NCI-H345 treated with DMSO at 0.1 percent for 48 hours (cell line): ENCODE measurements around the gene IMMP2L.
"Not testable (repeated sequence)": the region's sequence is repeated elsewhere in the genome, so short reads cannot be mapped to it uniquely, and the experiment has no call there.

ENCODE experiments used
- DNase-seq: peaks from one replicate; lab custom pipeline; 2025; ENCODE audit not compliant: unreplicated experiment; lab: John Stamatoyannopoulos, UW

IMMP2L gene

DNA sequence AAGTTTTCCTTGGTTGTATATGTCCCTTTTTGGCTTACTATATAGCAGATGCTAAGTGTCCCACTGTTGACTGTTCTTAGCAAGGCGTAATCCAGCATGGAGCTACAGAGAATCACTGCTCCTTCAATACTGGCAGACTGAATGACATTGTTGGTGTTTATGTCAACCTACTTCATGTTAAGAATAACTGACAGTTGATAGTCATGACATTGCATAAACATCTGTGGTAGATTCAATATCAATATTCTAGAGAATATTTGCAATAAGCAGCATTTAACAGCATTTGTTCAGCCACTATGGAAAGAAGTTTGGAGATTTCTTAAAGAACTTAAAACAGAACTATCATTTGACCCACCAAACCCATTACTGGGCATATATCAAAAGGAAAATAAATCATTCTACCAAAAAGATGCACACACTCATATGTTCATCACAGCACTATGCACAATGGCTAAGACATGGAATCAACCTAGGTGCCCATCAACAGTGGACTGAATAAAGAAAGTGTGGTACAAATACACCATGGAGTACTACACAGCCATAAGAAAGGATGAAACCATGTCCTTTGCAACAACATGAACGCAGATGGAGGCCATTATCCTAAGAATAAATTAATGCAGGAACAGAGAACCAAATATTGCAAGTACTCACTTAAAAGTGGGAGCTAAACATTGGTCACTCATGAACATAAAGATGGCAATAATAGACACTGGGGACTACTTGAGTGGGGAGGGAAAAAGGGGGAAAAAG, 88.7 kb downstream of the IMMP2L start:
- DNase-seq, result no peak

GRCh38 chr7:111470998-111471397, 91.3 kb downstream of the IMMP2L start:
- DNase-seq, result no peak

- DNase-seq, result not testable (repeated sequence)
Observed at GRCh38 chr7:111469894-111470293, 92.4 kb downstream of the IMMP2L start.

DNA sequence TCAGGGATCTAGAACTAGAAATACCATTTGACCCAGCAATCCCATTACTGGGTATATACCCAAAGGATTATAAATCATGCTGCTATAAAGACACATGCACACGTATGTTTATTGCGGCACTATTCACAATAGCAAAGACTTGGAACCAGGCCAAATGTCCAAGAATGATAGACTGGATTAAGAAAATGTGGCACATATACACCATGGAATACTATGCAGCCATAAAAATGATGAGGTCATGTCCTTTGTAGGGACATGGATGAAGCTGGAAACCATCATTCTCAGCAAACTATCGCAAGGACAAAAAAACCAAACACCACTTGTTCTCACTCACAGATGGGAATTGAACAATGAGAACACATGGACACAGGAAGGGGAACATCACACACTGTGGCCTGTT, 96.5 kb downstream of the IMMP2L start:
- DNase-seq, result not testable (repeated sequence)

DNA sequence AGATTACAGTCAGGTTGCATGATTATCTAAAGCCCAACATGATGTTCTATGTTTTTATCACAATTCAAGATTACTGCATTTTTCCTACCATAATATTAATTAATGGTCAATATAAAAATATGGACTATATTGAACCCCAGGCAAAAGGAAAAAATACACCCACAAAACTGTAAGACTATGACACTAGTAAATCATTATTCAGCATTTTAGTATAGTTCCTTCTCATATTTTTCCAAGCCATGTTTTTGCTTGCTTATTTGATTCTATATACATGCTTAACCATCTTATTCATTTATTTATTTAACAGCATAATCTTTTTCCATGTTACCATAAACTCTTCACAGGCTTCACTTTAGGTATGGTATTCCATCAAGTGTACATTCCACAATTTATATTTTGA, 101.6 kb downstream of the IMMP2L start:
- DNase-seq, result no peak

GRCh38 chr7:111459757-111460280, 102.5 kb downstream of the IMMP2L start:
- no peak for DNase-seq

DNA sequence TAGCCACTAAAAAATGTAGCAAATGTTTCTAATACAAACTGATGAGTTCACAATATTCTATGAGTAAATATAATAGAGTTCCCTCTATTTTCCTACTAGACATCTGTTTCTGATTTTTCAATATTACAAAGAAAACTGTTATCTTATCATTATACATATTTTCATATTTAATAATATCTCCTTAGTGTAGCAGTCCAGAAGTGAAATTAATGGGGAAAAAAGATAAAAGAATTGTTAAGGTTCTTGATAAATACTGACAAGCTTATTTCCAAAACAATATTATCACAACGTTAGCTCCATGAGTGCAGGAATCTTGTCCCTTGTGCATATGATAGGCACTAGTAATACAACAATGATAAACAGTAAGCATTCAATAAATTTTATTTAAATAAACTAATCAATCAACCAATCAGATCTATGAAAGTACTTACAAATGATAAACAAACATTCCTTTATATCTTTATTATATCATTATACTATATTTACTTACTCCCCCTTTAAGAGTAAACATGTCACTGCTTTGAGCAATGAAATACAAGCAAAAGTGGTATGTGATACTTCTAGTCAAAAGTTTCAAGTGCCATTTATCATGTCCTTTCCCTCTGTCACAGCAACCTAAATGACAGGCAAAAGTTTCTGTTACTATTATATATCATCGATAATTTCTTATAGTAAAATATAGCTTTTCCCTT, 103.1 kb downstream of the IMMP2L start:
- DNase-seq, result no peak

DNA sequence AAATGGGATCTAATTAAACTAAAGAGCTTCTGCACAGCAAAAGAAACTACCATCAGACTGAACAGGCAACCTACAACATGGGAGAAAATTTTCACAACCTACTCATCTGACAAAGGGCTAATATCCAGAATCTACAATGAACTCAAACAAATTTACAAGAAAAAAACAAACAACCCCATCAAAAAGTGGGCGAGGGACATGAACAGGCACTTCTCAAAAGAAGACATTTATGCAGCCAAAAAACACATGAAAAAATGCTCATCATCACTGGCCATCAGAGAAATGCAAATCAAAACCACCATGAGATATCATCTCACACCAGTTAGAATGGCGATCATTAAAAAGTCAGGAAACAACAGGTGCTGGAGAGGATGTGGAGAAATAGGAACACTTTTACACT, 111.6 kb downstream of the IMMP2L start:
- DNase-seq, result not testable (repeated sequence)

- not testable (repeated sequence) for DNase-seq
Observed at GRCh38 chr7:111447502-111447901, 114.8 kb downstream of the IMMP2L start.

- DNase-seq, result no peak
Observed at GRCh38 chr7:111439977-111440376, 122.3 kb downstream of the IMMP2L start.

- no peak for DNase-seq
Observed at GRCh38 chr7:111438369-111439289, 123.7 kb downstream of the IMMP2L start.

- no peak for DNase-seq
Observed at GRCh38 chr7:111437736-111438135, 124.6 kb downstream of the IMMP2L start.

DNA sequence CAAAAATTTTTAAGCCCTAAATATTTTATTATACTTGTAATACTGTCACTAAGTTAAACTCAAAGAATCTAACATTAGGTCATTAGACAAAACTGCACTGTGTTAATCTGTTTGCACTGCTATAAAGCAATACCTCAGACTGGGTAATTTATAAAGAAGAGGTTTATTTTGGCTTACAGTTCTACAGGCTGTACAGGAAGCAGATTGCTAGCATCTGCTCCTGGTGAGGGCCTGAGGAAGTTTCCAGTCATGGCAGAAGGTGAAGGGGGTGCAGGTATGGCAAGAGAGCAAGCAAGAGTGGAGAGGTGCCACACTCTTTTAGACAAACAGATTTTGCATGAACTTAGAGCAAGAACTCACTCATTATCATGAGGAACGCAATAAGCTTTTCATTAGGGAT, 125.7 kb downstream of the IMMP2L start:
- no peak for DNase-seq

GRCh38 chr7:111433426-111433825, 128.9 kb downstream of the IMMP2L start:
- no peak for DNase-seq

- no peak for DNase-seq
Observed at GRCh38 chr7:111429781-111430180, 132.5 kb downstream of the IMMP2L start.

- DNase-seq, result no peak
Observed at GRCh38 chr7:111424768-111425167, 137.5 kb downstream of the IMMP2L start.

GRCh38 chr7:111414374-111414773, 147.9 kb downstream of the IMMP2L start:
- no peak for DNase-seq

- no peak for DNase-seq
Observed at GRCh38 chr7:111413739-111414138, 148.6 kb downstream of the IMMP2L start.

GRCh38 chr7:111410899-111411298, 151.4 kb downstream of the IMMP2L start:
- no peak for DNase-seq

- DNase-seq, result no peak
Observed at GRCh38 chr7:111409714-111410422, 152.4 kb downstream of the IMMP2L start.

GRCh38 chr7:111408724-111409123, 153.6 kb downstream of the IMMP2L start:
- DNase-seq, result no peak
